H9 (cell line): ENCODE data around the gene PHACTR2. TPM values are rescaled to one million over a fixed set of nuclear protein-coding genes. Genes with fewer than 3 reads are reported as not detected.
A peak's percentile ranks its signal among the peaks of the same experiment; 100 is the strongest.

ENCODE experiments used
- DNase-seq: peaks from one replicate; pipeline ENCODE4 v3.0.0-alpha.2; 2017
- H2AFZ ChIP-seq: one replicate; pipeline ENCODE4 v1.6.1; 2013; ENCODE audit warnings: mild to moderate bottlenecking, low read length, control low read depth, moderate library complexity
- H2AK5ac ChIP-seq: 2 replicates; pipeline ENCODE4 v1.6.1; 2013; ENCODE audit warnings: low read length, control low read depth, mixed read lengths; ENCODE audit not compliant: insufficient read length
- H2BK120ac ChIP-seq: one replicate; pipeline ENCODE4 v1.6.1; 2013; ENCODE audit warnings: low read depth, mild to moderate bottlenecking, low read length, control low read depth, inconsistent platforms; ENCODE audit not compliant: poor library complexity, severe bottlenecking
- H2BK12ac ChIP-seq: 2 replicates; pipeline ENCODE4 v1.6.1; 2013; ENCODE audit warnings: low read length, control low read depth, mixed read lengths, low read depth; ENCODE audit not compliant: insufficient read length
- H2BK15ac ChIP-seq: 2 replicates; pipeline ENCODE4 v1.6.1; 2013; ENCODE audit warnings: low read depth, low read length, control low read depth
- H2BK20ac ChIP-seq: one replicate; pipeline ENCODE4 v1.6.1; 2013; ENCODE audit warnings: low read depth, mild to moderate bottlenecking, low read length, control low read depth, inconsistent platforms; ENCODE audit not compliant: poor library complexity, severe bottlenecking
- H2BK5ac ChIP-seq: 2 replicates; pipeline ENCODE4 v1.6.1; 2013; ENCODE audit warnings: low read length, control low read depth, mixed read lengths; ENCODE audit not compliant: insufficient read length
- H3K14ac ChIP-seq: 2 replicates; pipeline ENCODE4 v1.6.1; 2013; ENCODE audit warnings: low read length, control low read depth; ENCODE audit not compliant: insufficient read depth
- H3K18ac ChIP-seq: 2 replicates; pipeline ENCODE4 v1.6.1; 2013; ENCODE audit warnings: low read depth, mild to moderate bottlenecking, mixed read lengths, low read length, control low read depth; ENCODE audit not compliant: insufficient read length
- H3K23ac ChIP-seq: 2 replicates; pipeline ENCODE4 v1.6.1; 2013; ENCODE audit warnings: low read length, control low read depth, mixed read lengths, low read depth; ENCODE audit not compliant: insufficient read length
- H3K23me2 ChIP-seq: 2 replicates; pipeline ENCODE4 v1.6.1; 2013; ENCODE audit warnings: low read depth, mild to moderate bottlenecking, mixed read lengths, low read length, control low read depth; ENCODE audit not compliant: insufficient read length, poor library complexity, severe bottlenecking
- H3K27ac ChIP-seq: 2 replicates; pipeline ENCODE4 v1.5.1; 2013; ENCODE audit warnings: low read length, control low read depth, mixed read lengths, low read depth; ENCODE audit not compliant: insufficient read length
- H3K27me3 ChIP-seq: 2 replicates; pipeline ENCODE4 v1.6.1; 2013; ENCODE audit warnings: low read length, control low read depth, inconsistent platforms; ENCODE audit not compliant: insufficient read depth
- H3K4ac ChIP-seq: 2 replicates; pipeline ENCODE4 v1.6.1; 2013; ENCODE audit warnings: low read depth, mild to moderate bottlenecking, control low read depth, inconsistent platforms, low read length, moderate library complexity
- H3K4me1 ChIP-seq: 2 replicates; pipeline ENCODE4 v1.6.1; 2013; ENCODE audit warnings: low read length, control low read depth, inconsistent platforms; ENCODE audit not compliant: insufficient read depth
- H3K4me2 ChIP-seq: 2 replicates; pipeline ENCODE4 v1.6.1; 2013; ENCODE audit warnings: low read length, control low read depth, mixed read lengths; ENCODE audit not compliant: insufficient read length, insufficient read depth
- H3K56ac ChIP-seq: 2 replicates; pipeline ENCODE4 v1.6.1; 2013; ENCODE audit warnings: low read depth, mild to moderate bottlenecking, mixed read lengths, low read length, control low read depth; ENCODE audit not compliant: insufficient read length
- H3K79me1 ChIP-seq: 2 replicates; pipeline ENCODE4 v1.6.1; 2013; ENCODE audit warnings: low read depth, mild to moderate bottlenecking, moderate library complexity, low read length, control low read depth, inconsistent platforms; ENCODE audit not compliant: insufficient read depth, poor library complexity, severe bottlenecking
- H3K79me2 ChIP-seq: 2 replicates; pipeline ENCODE4 v1.6.1; 2013; ENCODE audit warnings: low read length, control low read depth, inconsistent platforms; ENCODE audit not compliant: insufficient read depth
- H3K9ac ChIP-seq: 2 replicates; pipeline ENCODE4 v1.6.1; 2013; ENCODE audit warnings: low read length, control low read depth, mixed read lengths; ENCODE audit not compliant: insufficient read length; ENCODE audit errors: extremely low read depth
- H3K9me3 ChIP-seq: one replicate; pipeline ENCODE4 v1.6.1; 2013; ENCODE audit warnings: low read depth, low read length, inconsistent platforms; ENCODE audit not compliant: control insufficient read depth
- H3T11ph ChIP-seq: one replicate; pipeline ENCODE4 v1.6.1; 2013; ENCODE audit warnings: mild to moderate bottlenecking, low read length, control low read depth, inconsistent platforms
- H4K20me1 ChIP-seq: one replicate; pipeline ENCODE4 v1.6.1; 2013; ENCODE audit not compliant: control insufficient read depth, insufficient read length, insufficient read depth
- H4K5ac ChIP-seq: 2 replicates; pipeline ENCODE4 v1.6.1; 2013; ENCODE audit warnings: low read depth, mild to moderate bottlenecking, mixed read lengths, low read length, control low read depth; ENCODE audit not compliant: insufficient read length
- H4K8ac ChIP-seq: replicated peaks from 2 replicates; pipeline ENCODE4 v1.6.1; 2013; ENCODE audit warnings: low read length, control low read depth, mixed read lengths, low read depth; ENCODE audit not compliant: insufficient read length
- H4K91ac ChIP-seq: 2 replicates; pipeline ENCODE4 v1.6.1; 2013; ENCODE audit warnings: low read depth, mild to moderate bottlenecking, moderate library complexity, mixed read lengths, low read length, control low read depth; ENCODE audit not compliant: insufficient read length
- H3K27ac Mint-ChIP-seq, 3 experiments: 2 replicates in 2 of 3; 3 replicates in 1 of 3; pipeline ENCODE4 v1.8.0; 2020 to 2021; ENCODE audit warnings: mixed read lengths in 3 of 3, mild to moderate bottlenecking in 1 of 3, moderate library complexity in 1 of 3
- H3K27me3 Mint-ChIP-seq: 2 replicates; pipeline ENCODE4 v1.8.0; 2021; ENCODE audit warnings: low read depth, mild to moderate bottlenecking, moderate library complexity, mixed read lengths
- H3K36me3 Mint-ChIP-seq, 3 experiments: 2 replicates in 2 of 3; 3 replicates in 1 of 3; pipeline ENCODE4 v1.8.0; 2020 to 2021; ENCODE audit warnings: low read depth in 3 of 3, mixed read lengths in 3 of 3; ENCODE audit not compliant: insufficient read depth in 1 of 3
- H3K4me1 Mint-ChIP-seq, 2 experiments: 2 replicates each; pipeline ENCODE4 v1.8.0; 2020; ENCODE audit warnings: mixed read lengths in 2 of 2
- H3K4me3 Mint-ChIP-seq, 2 experiments: 2 replicates in 1 of 2; 3 replicates in 1 of 2; pipeline ENCODE4 v1.8.0; 2020 to 2021; ENCODE audit warnings: mild to moderate bottlenecking in 2 of 2, mixed read lengths in 2 of 2, moderate library complexity in 1 of 2
- H3K9me3 Mint-ChIP-seq, 2 experiments: 2 replicates in 1 of 2; 3 replicates in 1 of 2; pipeline ENCODE4 v1.8.0; 2020; ENCODE audit warnings: mild to moderate bottlenecking in 2 of 2, mixed read lengths in 2 of 2, moderate library complexity in 1 of 2
- CTCF ChIP-seq: fragments of 200-600 bp; sonication (generic); conservative IDR thresholded peaks from 3 replicates; pipeline ENCODE4 v1.8.0; 2021; ENCODE audit warnings: antibody characterized with exemption, mild to moderate bottlenecking
- total RNA-seq: library from RNA; stranded (reverse); gene quantifications from 2 replicates; pipeline ENCODE4 v1.2.1, GENCODE V29; 2021

PHACTR2 gene
- total RNA-seq, 1 experiment from 2014 or later: 131 TPM

GRCh38 chr6:143761074-143761473, 83.3 kb downstream of the PHACTR2 start:
- 0 out of 7 replicates have a peak overlapping the region, but pooled peaks of 1 of the 3 experiments have one; percentile 27 for H3K27ac Mint-ChIP-seq
- no peaks in the 10 kb centered on the region for H3K27me3 Mint-ChIP-seq
- H3K79me1 ChIP-seq: no peaks in the 10 kb centered on the region
- no peak overlapping the region for H2BK5ac ChIP-seq
- H2AK5ac ChIP-seq: no peak overlapping the region
- no peak overlapping the region for H2BK12ac ChIP-seq
- no peak overlapping the region for H4K91ac ChIP-seq
- H3K56ac ChIP-seq: no peak overlapping the region
- H3K23me2 ChIP-seq: no peaks in the 10 kb centered on the region
- H3K9me3 Mint-ChIP-seq: no peaks in the 10 kb centered on the region
- no peak overlapping the region for H4K8ac ChIP-seq
- H4K5ac ChIP-seq: no peak overlapping the region
- H2AFZ ChIP-seq: no peak overlapping the region
- H3K4ac ChIP-seq: no peak overlapping the region
- no peak overlapping the region for H3K4me3 Mint-ChIP-seq
- H2BK120ac ChIP-seq: no peak overlapping the region
- H3K4me1 Mint-ChIP-seq: peaks cover 0 to 7% of the 10 kb centered on the region in 2 experiments; a peak in 2 of 4 replicates
- no peak for TF ChIP-seq CTCF
- H3T11ph ChIP-seq: no peak overlapping the region
- no peak overlapping the region for H3K14ac ChIP-seq
- no peak overlapping the region for H2BK15ac ChIP-seq
- H3K4me2 ChIP-seq: no peak overlapping the region
- no peak overlapping the region for H3K9ac ChIP-seq
- no peaks in the 10 kb centered on the region for H3K79me2 ChIP-seq
- H3K27me3 ChIP-seq: no peaks in the 10 kb centered on the region
- H2BK20ac ChIP-seq: no peak overlapping the region
- no peak overlapping the region for H3K23ac ChIP-seq
- H4K20me1 ChIP-seq: no peaks in the 10 kb centered on the region
- no peak overlapping the region for H3K27ac ChIP-seq
- no peak overlapping the region for H3K18ac ChIP-seq
- H3K4me1 ChIP-seq: no peaks in the 10 kb centered on the region
- no peak for DNase-seq
- H3K36me3 Mint-ChIP-seq: peaks cover 14 to 57% (median 16%) of the 10 kb centered on the region in 3 experiments; a peak in 6 of 7 replicates
- H3K9me3 ChIP-seq: no peaks in the 10 kb centered on the region
